Activated naive CD4-positive, alpha-beta T cell treated with anti-CD3 and anti-CD28 coated beads, Interleukin-2, amount 50 U/mL, for 24 hours (primary cell): ENCODE data around the gene NELL2.
A peak's percentile ranks its signal among the peaks of the same experiment; 100 is the strongest.
"Not testable (repeated sequence)": the region's sequence is repeated elsewhere in the genome, so short reads cannot be mapped to it uniquely, and the experiment has no call there.

ENCODE experiments used
- H3K27ac Mint-ChIP-seq: one replicate; pipeline ENCODE4 v1.8.0; 2021; ENCODE audit warnings: mild to moderate bottlenecking, mixed read lengths
- H3K27me3 Mint-ChIP-seq: one replicate; pipeline ENCODE4 v1.8.0; 2021; ENCODE audit warnings: mixed read lengths
- H3K36me3 Mint-ChIP-seq: one replicate; pipeline ENCODE4 v1.8.0; 2021; ENCODE audit warnings: mixed read lengths
- H3K4me1 Mint-ChIP-seq: one replicate; pipeline ENCODE4 v1.8.0; 2021; ENCODE audit warnings: mixed read lengths
- H3K4me3 Mint-ChIP-seq: one replicate; pipeline ENCODE4 v1.8.0; 2021; ENCODE audit warnings: mild to moderate bottlenecking, mixed read lengths
- H3K9me3 Mint-ChIP-seq: one replicate; pipeline ENCODE4 v1.8.0; 2021; ENCODE audit warnings: mixed read lengths

Gene NELL2

GRCh38 chr12:44859998-44860689 lies 16.0 kb downstream of the NELL2 start:
- H3K4me3 Mint-ChIP-seq = peak overlapping the region; percentile 56

DNA sequence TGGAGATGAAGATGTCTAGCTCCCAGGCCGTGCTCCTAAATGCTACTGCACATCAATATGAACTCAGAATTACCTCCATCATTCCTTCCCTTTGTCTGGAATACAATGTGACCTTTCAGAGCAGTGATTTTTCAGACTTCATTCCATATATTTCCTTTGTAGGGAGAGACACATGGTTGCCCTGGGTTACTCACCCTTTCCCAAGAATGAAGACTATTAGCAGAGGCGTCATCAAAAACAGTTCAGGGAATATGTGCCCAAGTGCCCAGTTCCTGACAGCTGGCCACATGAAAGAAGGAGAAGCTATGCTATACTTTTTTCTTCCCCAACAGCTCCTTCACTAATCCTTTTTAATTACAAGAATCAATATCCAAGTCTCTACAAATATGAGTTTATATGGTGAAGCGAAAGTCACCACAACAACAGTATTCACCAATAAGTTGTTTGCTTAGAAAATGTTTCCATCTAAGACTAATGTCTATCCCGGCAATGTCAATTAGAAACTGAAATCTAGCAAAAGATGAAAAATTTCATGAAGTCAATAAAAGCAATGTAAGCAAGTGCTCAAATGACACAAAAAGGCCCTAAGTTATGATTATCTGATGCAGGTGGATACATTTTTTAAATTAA lies 17.8 kb downstream of the NELL2 start:
- Mint-ChIP-seq H3K4me3 (peak overlapping the region; percentile 43), H3K27me3 (no peaks in the 10 kb centered on the region), H3K9me3 (peaks cover 7% of the 10 kb centered on the region), H3K27ac (peak overlapping the region; percentile 93), H3K4me1 (peaks cover 81% of the 10 kb centered on the region), H3K36me3 (peaks cover 31% of the 10 kb centered on the region)

More at GRCh38 chr12:44859998-44860689, 16.0 kb downstream of the NELL2 start:
- peak overlapping the region; percentile 91 for H3K27ac Mint-ChIP-seq
- peaks cover 76% of the 10 kb centered on the region for H3K4me1 Mint-ChIP-seq
- H3K9me3 Mint-ChIP-seq = peaks cover 14% of the 10 kb centered on the region
- peaks cover 33% of the 10 kb centered on the region for H3K36me3 Mint-ChIP-seq
- no peaks in the 10 kb centered on the region for H3K27me3 Mint-ChIP-seq

GRCh38 chr12:44852483-44852882 lies 23.6 kb downstream of the NELL2 start:
- H3K27ac Mint-ChIP-seq = peak overlapping the region; percentile 96
- H3K4me3 Mint-ChIP-seq = peak overlapping the region; percentile 75
- no peaks in the 10 kb centered on the region for H3K27me3 Mint-ChIP-seq
- H3K36me3 Mint-ChIP-seq = peaks cover 10% of the 10 kb centered on the region
- no peaks in the 10 kb centered on the region for H3K9me3 Mint-ChIP-seq
- peaks cover 92% of the 10 kb centered on the region for H3K4me1 Mint-ChIP-seq

DNA sequence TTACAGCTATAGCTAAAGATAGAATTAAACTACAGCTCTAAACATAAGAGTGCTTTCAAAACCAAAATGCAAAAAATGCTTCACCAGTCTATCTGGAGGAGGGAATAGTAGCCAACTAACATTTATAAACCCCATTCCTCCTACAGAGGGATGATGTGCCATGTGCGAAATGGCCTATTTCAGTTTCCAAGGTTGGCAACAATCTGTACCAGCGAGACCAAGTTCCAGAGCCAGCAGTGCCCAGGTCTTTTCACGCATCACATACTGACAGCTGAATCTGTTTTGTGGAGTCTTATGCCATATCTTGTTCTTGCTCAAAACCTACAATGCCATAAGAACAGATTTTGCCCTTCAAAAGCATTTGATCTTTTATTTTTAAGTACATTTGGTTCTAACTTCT lies 24.5 kb downstream of the NELL2 start:
- H3K4me3 Mint-ChIP-seq = peak overlapping the region; percentile 75
- peak overlapping the region; percentile 77 for H3K27ac Mint-ChIP-seq
- H3K4me1 Mint-ChIP-seq = peaks cover 92% of the 10 kb centered on the region
- peaks cover 11% of the 10 kb centered on the region for H3K36me3 Mint-ChIP-seq
- no peaks in the 10 kb centered on the region for H3K27me3 Mint-ChIP-seq
- peaks cover 2% of the 10 kb centered on the region for H3K9me3 Mint-ChIP-seq

DNA sequence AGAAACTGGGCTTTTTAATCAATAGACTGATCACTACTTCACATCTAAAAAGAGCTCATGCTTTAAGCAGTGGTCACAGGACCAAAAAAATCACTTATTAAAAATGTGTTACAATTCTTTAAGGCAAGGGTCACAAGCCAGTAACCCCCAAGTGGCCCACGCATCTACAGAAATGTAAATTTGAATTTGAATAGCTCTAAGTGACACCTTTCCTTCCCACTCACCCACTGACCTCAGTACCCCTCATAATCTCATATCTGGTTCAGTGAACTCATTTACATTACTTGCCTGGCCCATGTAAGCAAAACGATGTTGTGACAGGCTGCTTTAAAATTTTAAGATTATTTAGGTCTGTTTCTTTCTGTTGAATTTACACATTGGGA lies 27.4 kb downstream of the NELL2 start:
- H3K4me3 Mint-ChIP-seq = peak overlapping the region; percentile 83
- H3K27ac Mint-ChIP-seq = peak overlapping the region; percentile 96
- peaks cover 2% of the 10 kb centered on the region for H3K36me3 Mint-ChIP-seq
- no peaks in the 10 kb centered on the region for H3K27me3 Mint-ChIP-seq
- peaks cover 5% of the 10 kb centered on the region for H3K9me3 Mint-ChIP-seq
- H3K4me1 Mint-ChIP-seq = peaks cover 93% of the 10 kb centered on the region

DNA sequence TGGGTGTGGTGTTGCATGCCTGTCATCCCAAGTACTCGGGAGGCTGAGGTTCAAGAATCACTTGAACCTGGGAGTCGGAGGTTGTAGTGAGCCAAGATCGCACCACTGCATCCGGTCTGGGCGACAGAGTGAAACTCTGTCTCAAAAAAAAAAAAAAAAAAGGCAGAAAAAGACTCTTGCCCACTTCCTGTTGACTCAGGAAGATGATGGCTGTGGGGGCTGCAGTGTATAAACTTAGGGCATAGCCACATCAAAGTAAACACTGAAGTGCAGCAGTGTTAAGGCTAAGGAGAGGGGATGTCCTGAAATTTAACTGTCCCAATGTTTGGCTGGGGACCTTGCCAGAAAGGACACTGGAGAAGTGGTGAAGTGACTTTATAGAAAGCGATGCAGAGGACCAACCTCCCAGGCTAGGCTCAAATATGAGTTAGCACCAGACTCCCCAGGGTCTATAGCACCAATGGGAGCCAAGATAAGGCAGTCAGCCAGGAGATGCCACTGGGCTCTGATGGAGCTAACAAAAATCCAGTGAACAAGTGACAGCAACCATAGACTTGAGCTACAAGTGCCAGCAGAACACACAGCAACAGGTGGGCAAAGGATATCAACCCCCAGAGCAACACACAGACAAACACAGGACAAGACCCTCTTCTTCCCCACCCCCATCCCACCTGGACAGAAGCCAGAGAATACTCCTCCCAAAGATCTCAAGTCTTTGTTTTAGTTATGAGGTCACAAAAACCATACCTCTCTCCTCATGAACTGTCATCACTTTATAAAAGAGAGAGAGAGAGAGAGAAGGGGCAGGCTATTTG lies 28.0 kb downstream of the NELL2 start:
- H3K36me3 Mint-ChIP-seq = peaks cover 2% of the 10 kb centered on the region
- peaks cover 5% of the 10 kb centered on the region for H3K9me3 Mint-ChIP-seq
- no peaks in the 10 kb centered on the region for H3K27me3 Mint-ChIP-seq
- H3K4me1 Mint-ChIP-seq = peaks cover 93% of the 10 kb centered on the region
- H3K27ac Mint-ChIP-seq = peak overlapping the region; percentile 96
- peak overlapping the region; percentile 83 for H3K4me3 Mint-ChIP-seq

DNA sequence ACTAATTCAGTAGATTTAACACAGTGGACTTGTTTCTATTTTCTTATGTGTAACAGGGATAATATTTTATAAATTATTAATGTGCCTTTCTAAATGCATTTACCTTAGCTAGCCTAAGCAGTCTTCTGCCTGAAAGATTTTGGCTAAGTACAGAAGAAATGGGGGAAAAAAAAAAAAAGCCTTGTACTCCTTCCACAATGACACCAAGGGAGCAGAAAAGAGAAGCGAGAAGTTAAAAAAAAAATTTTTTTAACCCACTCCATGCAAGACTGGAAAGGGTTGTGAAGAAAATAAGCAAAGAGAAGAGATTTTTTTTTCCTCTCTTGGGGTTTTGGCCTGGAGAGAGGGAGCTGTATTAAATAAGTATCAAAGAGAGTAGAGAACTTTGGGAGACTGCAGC lies 28.7 kb downstream of the NELL2 start:
- H3K9me3 Mint-ChIP-seq = peaks cover 5% of the 10 kb centered on the region
- H3K4me1 Mint-ChIP-seq = peaks cover 93% of the 10 kb centered on the region
- H3K4me3 Mint-ChIP-seq = peak overlapping the region; percentile 83
- H3K36me3 Mint-ChIP-seq = peaks cover 2% of the 10 kb centered on the region
- no peaks in the 10 kb centered on the region for H3K27me3 Mint-ChIP-seq
- H3K27ac Mint-ChIP-seq = peak overlapping the region; percentile 96

- H3K27me3 Mint-ChIP-seq = no peaks in the 10 kb centered on the region
- peak overlapping the region; percentile 53 for H3K4me3 Mint-ChIP-seq
- peak overlapping the region; percentile 94 for H3K27ac Mint-ChIP-seq
- H3K4me1 Mint-ChIP-seq = peaks cover 93% of the 10 kb centered on the region
- peaks cover 5% of the 10 kb centered on the region for H3K9me3 Mint-ChIP-seq
- peaks cover 2% of the 10 kb centered on the region for H3K36me3 Mint-ChIP-seq
These were observed 29.3 kb downstream of the NELL2 start for GRCh38 chr12:44846826-44847225.

DNA sequence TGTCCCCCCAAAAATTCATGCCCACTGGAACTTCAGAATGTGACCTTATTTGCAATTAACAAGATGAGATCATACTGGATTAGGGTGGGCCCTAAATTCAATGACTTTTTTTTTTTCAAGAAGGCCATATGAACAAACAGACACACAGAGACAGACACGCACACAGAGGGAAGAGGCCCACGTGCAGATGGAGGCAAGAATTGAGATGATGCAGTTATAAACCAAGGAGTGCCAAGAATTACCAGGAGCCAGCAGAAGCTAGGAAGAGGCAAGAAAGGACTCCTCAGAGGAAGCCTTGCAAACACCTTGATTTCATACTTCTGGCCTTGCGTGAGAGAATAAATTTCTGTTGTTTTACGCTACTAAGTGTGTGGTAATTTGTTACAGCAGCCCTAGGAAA lies 33.4 kb downstream of the NELL2 start:
- Mint-ChIP-seq H3K27me3 (no peaks in the 10 kb centered on the region), H3K4me1 (peaks cover 96% of the 10 kb centered on the region), H3K4me3 (peak overlapping the region; percentile 75), H3K36me3 (peaks cover 6% of the 10 kb centered on the region), H3K9me3 (peaks cover 13% of the 10 kb centered on the region), H3K27ac (peak overlapping the region; percentile 97)

DNA sequence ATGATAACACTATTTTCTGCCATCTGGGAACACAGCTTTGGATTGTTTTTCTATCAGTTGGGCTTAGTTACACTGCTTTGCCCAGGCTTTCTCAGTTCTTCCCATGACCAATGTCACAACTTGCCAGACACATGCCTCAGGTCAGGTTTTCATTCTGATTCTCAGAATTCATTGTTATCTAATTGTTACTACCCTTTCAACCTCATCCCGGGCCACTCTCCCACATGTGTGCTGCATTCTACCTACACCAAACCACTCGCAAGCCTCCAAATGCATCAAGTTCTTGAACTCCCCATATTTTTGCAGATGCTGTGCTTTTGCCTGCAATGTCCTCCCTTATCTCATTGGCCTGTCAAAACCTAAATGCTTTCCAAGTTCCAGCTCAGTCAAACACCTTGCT lies 36.3 kb downstream of the NELL2 start:
- H3K36me3 Mint-ChIP-seq = peaks cover 4% of the 10 kb centered on the region
- H3K9me3 Mint-ChIP-seq = peaks cover 8% of the 10 kb centered on the region
- peaks cover 96% of the 10 kb centered on the region for H3K4me1 Mint-ChIP-seq
- no peaks in the 10 kb centered on the region for H3K27me3 Mint-ChIP-seq
- H3K27ac Mint-ChIP-seq = peak overlapping the region; percentile 97
- peak overlapping the region; percentile 31 for H3K4me3 Mint-ChIP-seq

DNA sequence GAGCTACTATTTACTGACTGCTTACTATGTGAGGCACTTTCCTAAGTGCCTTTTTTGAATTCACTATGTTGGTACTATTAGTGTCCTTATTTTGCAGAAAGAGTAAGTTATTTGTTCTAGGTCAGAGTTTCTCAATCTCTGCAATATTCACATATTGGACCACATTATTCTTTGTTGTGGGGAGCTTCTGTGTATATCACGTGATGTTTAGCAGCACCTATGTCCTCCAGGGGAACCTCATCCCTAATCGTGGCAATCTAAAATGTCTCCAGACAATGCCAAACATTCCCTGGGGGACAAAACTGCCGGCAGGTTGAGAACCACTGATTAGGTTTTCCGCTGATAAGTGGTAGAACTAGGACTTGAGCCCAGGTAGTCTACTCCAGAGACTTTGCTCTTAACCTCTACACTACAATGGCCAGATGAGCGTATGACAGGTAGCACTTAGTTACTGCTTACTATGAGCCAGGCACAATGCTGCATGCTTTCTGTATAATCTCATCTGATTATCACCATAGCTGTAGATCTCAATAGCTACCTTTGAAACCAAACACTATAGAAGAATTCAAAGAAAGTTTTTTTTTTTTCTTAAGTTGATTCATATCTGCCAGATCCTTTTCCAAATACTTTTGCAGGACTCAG lies 38.9 kb downstream of the NELL2 start:
- peaks cover 98% of the 10 kb centered on the region for H3K4me1 Mint-ChIP-seq
- H3K36me3 Mint-ChIP-seq = peaks cover 8% of the 10 kb centered on the region
- peak overlapping the region; percentile 98 for H3K27ac Mint-ChIP-seq
- H3K9me3 Mint-ChIP-seq = peaks cover 8% of the 10 kb centered on the region
- H3K27me3 Mint-ChIP-seq = no peaks in the 10 kb centered on the region
- peak overlapping the region; percentile 80 for H3K4me3 Mint-ChIP-seq

DNA sequence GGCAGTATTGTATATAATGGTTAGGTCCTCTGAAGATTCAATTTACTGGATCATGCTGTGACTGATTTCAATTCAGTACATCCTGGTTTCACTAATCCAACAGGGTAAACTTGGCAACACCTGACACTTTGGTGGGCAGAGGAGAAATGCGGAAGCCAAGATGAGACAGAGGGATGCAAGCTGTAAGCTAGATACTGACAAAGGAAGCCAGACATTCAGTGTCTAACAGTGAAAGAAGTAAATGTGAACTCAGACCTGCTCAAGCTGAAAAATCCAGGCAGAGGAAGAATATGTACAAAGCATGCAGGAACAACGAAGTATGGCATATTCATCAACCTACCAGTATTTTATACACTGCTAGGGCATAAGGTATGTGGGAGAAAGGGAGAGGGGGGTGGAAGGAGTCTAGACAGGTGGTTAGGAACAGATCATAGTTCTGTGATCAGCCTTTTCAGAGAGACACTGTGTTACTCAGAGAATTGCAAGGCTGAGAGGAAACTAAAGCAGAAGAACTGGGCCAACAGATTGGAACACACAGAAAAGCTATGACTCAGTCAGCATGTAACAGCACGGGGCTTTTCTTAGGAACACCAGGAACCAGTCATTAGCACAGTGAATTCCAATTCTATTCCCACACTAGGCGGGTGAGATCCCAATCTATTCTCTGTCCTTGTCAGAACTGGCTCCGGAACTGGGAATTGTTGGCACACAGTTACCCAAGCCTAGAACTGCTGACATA lies 40.3 kb downstream of the NELL2 start:
- Mint-ChIP-seq H3K36me3 (peaks cover 9% of the 10 kb centered on the region), H3K27me3 (no peaks in the 10 kb centered on the region), H3K9me3 (peaks cover 4% of the 10 kb centered on the region), H3K4me3 (peak overlapping the region; percentile 80), H3K27ac (peak overlapping the region; percentile 98), H3K4me1 (peaks cover 98% of the 10 kb centered on the region)

GRCh38 chr12:44834996-44835395 lies 41.1 kb downstream of the NELL2 start:
- Mint-ChIP-seq H3K4me1 (peaks cover 95% of the 10 kb centered on the region), H3K4me3 (peak overlapping the region; percentile 80), H3K27ac (peak overlapping the region; percentile 98)
- H3K27me3 Mint-ChIP-seq, H3K9me3 Mint-ChIP-seq, H3K36me3 Mint-ChIP-seq: not testable (repeated sequence)

GRCh38 chr12:44833561-44833960 lies 42.6 kb downstream of the NELL2 start:
- Mint-ChIP-seq H3K36me3 (peaks cover 5% of the 10 kb centered on the region), H3K9me3 (no peaks in the 10 kb centered on the region), H3K4me1 (peaks cover 95% of the 10 kb centered on the region), H3K27ac (peak overlapping the region; percentile 86), H3K4me3 (peak overlapping the region; percentile 24), H3K27me3 (no peaks in the 10 kb centered on the region)

DNA sequence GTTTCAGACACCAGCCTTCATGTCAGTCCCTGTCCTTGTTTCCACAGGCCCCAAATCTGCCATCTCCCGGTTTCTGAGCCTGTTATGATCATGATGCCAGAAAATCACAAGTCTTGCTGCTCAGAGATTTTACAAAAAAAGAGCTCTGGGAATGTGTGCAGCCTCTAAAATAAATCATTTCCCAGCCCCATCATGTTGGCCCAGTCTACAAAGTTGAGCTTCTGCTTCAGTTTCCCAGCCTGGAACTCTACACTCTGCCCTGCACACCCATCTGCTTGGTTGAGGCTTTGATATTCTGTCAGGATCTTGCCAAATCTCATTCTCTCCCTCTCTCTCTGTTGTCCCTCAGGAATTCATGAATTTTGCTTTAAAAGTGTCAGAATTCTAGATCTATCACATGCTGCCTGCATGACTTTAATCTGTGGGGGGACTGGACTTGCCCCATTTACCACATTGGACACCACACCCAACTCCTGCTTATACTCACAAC lies 45.5 kb downstream of the NELL2 start:
- no peaks in the 10 kb centered on the region for H3K27me3 Mint-ChIP-seq
- H3K27ac Mint-ChIP-seq = peak overlapping the region; percentile 89
- peak overlapping the region; percentile 2 for H3K4me3 Mint-ChIP-seq
- H3K4me1 Mint-ChIP-seq = peaks cover 89% of the 10 kb centered on the region
- H3K36me3 Mint-ChIP-seq = peaks cover 8% of the 10 kb centered on the region
- H3K9me3 Mint-ChIP-seq = no peaks in the 10 kb centered on the region
